AG09319 (cell line): ENCODE measurements around the gene TSSK3.

Source experiments
- DNase-seq: peaks from one replicate; pipeline ENCODE4 v3.0.0-alpha.2; 2010; ENCODE audit warnings: low read depth; ENCODE audit errors: extremely low read depth
- CTCF ChIP-seq: IDR thresholded peaks from 2 replicates; pipeline ENCODE4 v1.5.1; 2011; ENCODE audit warnings: low read depth, mild to moderate bottlenecking, inconsistent platforms, low read length, moderate library complexity

Gene TSSK3

GRCh38 chr1:32341186-32341757, 21.1 kb upstream of the TSSK3 start:
- no peak for DNase-seq
- no peak for TF ChIP-seq CTCF

GRCh38 chr1:32341971-32342370, 20.4 kb upstream of the TSSK3 start:
- TF ChIP-seq CTCF: no peak
- no peak for DNase-seq

GRCh38 chr1:32342704-32343103, 19.6 kb upstream of the TSSK3 start:
- TF ChIP-seq CTCF: no peak

GRCh38 chr1:32345289-32345827, 17.0 kb upstream of the TSSK3 start:
- no peak for TF ChIP-seq CTCF
- no peak for DNase-seq

More at GRCh38 chr1:32342704-32343103, 19.6 kb upstream of the TSSK3 start:
- DNase-seq: no peak

GRCh38 chr1:32346532-32347157, 15.7 kb upstream of the TSSK3 start:
- TF ChIP-seq CTCF: no peak
- DNase-seq: no peak

- no peak for TF ChIP-seq CTCF
- DNase-seq: no peak
Measured at GRCh38 chr1:32349211-32349708, 13.1 kb upstream of the TSSK3 start.

- peak; percentile 56 for TF ChIP-seq CTCF
- DNase-seq: no peak
Measured at GRCh38 chr1:32350785-32351398, 11.4 kb upstream of the TSSK3 start.
